ENCODE measurements around the gene KASH5.
"Not testable (repeated sequence)": the region's sequence is repeated elsewhere in the genome, so short reads cannot be mapped to it uniquely, and the experiment has no call there.

Gene KASH5

GRCh38 chr19:49442354-49442753, 54.3 kb downstream of the KASH5 start:
- DNase-seq (ENCODE audit: extremely low spot score), result no peak
- ChIA-PET CTCF (interaction anchor here (0.6 to 3.6 kb wide), 23 partner anchors 9 to 449 kb away, joined by 3 to 23 read pairs (median 4); partner anchors contain the start of genes ALDH16A1, GFY, GYS1 and PIH1D1), POLR2A (interaction anchor here (0.6 to 1.4 kb wide), 4 partner anchors 9 to 129 kb away, joined by 3 to 8 read pairs (median 4); partner anchors contain the start of genes ALDH16A1 and PIH1D1)
- TF ChIP-seq CTCF (IDR thresholded peaks at IDR 0.05; ENCODE audit: control extremely low read depth, extremely low read depth, low read depth, missing control alignments), result no peak

DNA sequence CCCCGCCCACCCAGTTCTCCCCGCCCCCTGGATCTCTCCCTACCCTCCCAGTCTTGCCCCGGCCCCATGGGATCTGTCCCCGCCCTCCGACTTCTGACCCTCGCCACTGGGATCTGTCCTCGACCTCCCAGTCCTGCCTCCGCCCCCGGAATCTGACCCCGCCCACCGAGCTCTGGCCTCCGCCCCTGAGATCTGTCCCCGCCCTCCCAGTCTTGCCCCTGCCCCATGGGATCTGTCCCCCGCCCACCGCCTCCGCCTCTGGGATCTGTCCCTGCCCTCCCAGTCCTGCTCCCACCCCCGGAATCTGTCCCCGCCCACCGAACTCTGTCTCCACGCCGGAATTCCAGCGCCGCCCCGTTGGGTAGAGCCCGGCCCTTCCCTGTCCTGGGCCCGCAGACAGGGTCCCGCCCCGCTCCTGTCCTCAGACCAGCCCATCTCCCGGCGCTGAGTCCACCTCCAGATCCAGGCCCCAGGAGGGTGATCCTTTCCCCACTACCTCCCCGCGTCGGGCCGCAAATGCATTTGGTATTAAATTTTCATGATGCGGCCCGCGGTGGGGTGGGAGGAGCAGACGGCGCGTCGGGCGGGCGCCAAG, 54.8 kb downstream of the KASH5 start:
- DNase-seq (ENCODE audit: extremely low spot score), result peak; percentile 81
- ChIA-PET POLR2A (interaction anchor here (0.6 to 1.4 kb wide), 4 partner anchors 8 to 128 kb away, joined by 3 to 8 read pairs (median 4); partner anchors contain the start of genes ALDH16A1 and PIH1D1), CTCF (interaction anchor here (0.6 to 3.6 kb wide), 25 partner anchors 9 to 449 kb away, joined by 3 to 23 read pairs (median 4); partner anchors contain the start of genes ALDH16A1, GFY, GYS1 and PIH1D1)
- no peak for TF ChIP-seq CTCF (IDR thresholded peaks at IDR 0.05; ENCODE audit: control extremely low read depth, extremely low read depth, low read depth, missing control alignments)

DNA sequence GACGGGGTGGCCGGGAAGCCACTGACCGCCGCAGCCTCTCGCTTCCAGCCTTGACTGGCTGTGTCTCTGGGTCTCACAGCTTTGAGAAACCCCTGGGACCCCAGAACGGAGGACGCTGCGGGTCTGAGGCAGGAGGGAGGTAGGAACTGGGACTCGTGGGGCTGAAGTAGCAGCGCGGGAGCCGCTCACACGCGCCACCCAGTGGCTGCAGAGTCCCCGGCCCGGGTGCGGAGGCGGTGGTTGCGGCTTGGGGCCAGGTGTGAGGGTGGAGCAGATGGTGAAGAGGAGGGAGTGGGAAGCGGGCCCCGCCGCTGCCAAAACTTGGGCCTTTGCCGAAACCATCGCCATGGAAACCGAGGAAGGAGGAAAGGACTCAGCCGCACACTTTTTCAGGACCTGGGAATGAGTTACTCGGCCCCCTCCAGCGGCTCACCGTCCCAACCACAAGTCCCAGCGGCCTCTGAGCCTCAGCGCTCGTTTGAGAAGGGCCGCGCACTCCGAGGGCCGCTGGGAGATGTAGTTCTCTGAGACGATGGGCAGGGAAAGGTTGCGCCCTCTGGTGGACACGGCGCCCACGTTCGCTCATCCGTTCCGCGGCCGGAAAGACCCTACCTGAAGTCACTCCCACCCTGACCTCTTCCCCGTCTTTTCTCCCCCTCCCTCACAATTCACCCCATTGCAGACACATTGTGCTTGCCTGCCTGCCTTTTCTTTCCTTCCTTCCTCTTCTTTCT, 55.5 kb downstream of the KASH5 start:
- CTCF ChIA-PET, result interaction anchor here (0.7 to 3.6 kb wide), 22 partner anchors 8 to 227 kb away, joined by 3 to 23 read pairs (median 4); partner anchors contain the start of genes ALDH16A1, GFY and PIH1D1
- DNase-seq (ENCODE audit: extremely low spot score), result peak; percentile 92
- peak; percentile 99 for TF ChIP-seq CTCF (IDR thresholded peaks at IDR 0.05; ENCODE audit: control extremely low read depth, extremely low read depth, low read depth, missing control alignments)
- POLR2A ChIA-PET, result interaction anchor here (1.0 to 1.4 kb wide), 3 partner anchors 8 to 128 kb away, joined by 3 to 4 read pairs (median 3); partner anchors contain the start of genes ALDH16A1 and PIH1D1

GRCh38 chr19:49444100-49444700, 56.2 kb downstream of the KASH5 start:
- DNase-seq (ENCODE audit: extremely low spot score), result not testable (repeated sequence)
- CTCF ChIA-PET, result interaction anchor here (0.7 to 3.0 kb wide), 7 partner anchors 8 to 176 kb away, joined by 3 to 20 read pairs (median 4); partner anchors contain the start of gene ALDH16A1
- POLR2A ChIA-PET, result interaction anchor here (0.7 kb wide), 1 partner anchor 497 kb away, joined by 3 read pairs; no protein-coding TSS in a partner anchor

GRCh38 chr19:49445997-49446396, 57.9 kb downstream of the KASH5 start:
- no peak for DNase-seq (ENCODE audit: extremely low spot score)
- ChIA-PET CTCF (interaction anchor here (0.9 to 3.0 kb wide), 7 partner anchors 8 to 178 kb away, joined by 3 to 20 read pairs (median 4); partner anchors contain the start of gene ALDH16A1), POLR2A (no interaction called here)
- no peak for TF ChIP-seq CTCF (IDR thresholded peaks at IDR 0.05; ENCODE audit: control extremely low read depth, extremely low read depth, low read depth, missing control alignments)

GRCh38 chr19:49447485-49448431, 59.7 kb downstream of the KASH5 start:
- no peak for TF ChIP-seq CTCF (IDR thresholded peaks at IDR 0.05; ENCODE audit: control extremely low read depth, extremely low read depth, low read depth, missing control alignments)
- ChIA-PET POLR2A (interaction anchor here (0.6 kb wide), 1 partner anchor 23 kb away, joined by 4 read pairs; no protein-coding TSS in a partner anchor), CTCF (interaction anchor here (0.9 to 1.1 kb wide), 2 partner anchors 22 to 26 kb away, joined by 3 read pairs; no protein-coding TSS in a partner anchor)
- DNase-seq (ENCODE audit: extremely low spot score), result no peak

Data from GM10248 (cell line).